ENCODE data around the gene NES.

NES gene

GRCh38 chr1:156705918-156706656 is 28.9 kb upstream of the NES start (continued):
- TF ChIP-seq REST (tag by site-specific recombination; IDR thresholded peaks at IDR 0.05): 0 out of 2 replicates have a peak, but pooled peaks have one; percentile 21
- peak; percentile 40 for TF ChIP-seq ZBTB11 (tag by site-specific recombination; conservative IDR thresholded peaks at IDR 0.05; ENCODE audit: low read depth)
- TF ChIP-seq ZNF398 (tag by site-specific recombination; IDR thresholded peaks at IDR 0.05): peak; percentile 84
- TF ChIP-seq ZNF280C (tag by site-specific recombination; IDR thresholded peaks at IDR 0.05): no peak
- TF ChIP-seq ZNF785 (tag by site-specific recombination; IDR thresholded peaks at IDR 0.05): 0 out of 2 replicates have a peak, but pooled peaks have one; percentile 12
- TF ChIP-seq OVOL3 (tag by site-specific recombination; IDR thresholded peaks at IDR 0.05): no peak
- peak; percentile 78 for TF ChIP-seq ZBTB8A (tag by site-specific recombination; IDR thresholded peaks at IDR 0.05)
- no peak for TF ChIP-seq ZNF555 (tag by site-specific recombination; conservative IDR thresholded peaks at IDR 0.05)
- TF ChIP-seq ZNF132 (tag by site-specific recombination; IDR thresholded peaks at IDR 0.05; ENCODE audit: borderline replicate concordance): no peak
- TF ChIP-seq ZNF560 (tag by site-specific recombination; IDR thresholded peaks at IDR 0.05; ENCODE audit: borderline replicate concordance): no peak
- no peak for TF ChIP-seq GLI2 (tag by site-specific recombination; IDR thresholded peaks at IDR 0.05; ENCODE audit: borderline replicate concordance, low read depth)
- peak; percentile 71 for TF ChIP-seq KLF17 (tag by site-specific recombination; IDR thresholded peaks at IDR 0.05)
- no peak for TF ChIP-seq ZBTB21 (tag by site-specific recombination; IDR thresholded peaks at IDR 0.05)
- TF ChIP-seq ZNF76 (tag by site-specific recombination; IDR thresholded peaks at IDR 0.05; ENCODE audit: borderline replicate concordance, low read depth): peak; percentile 75
- TF ChIP-seq TCF7L2 (IDR thresholded peaks at IDR 0.05; ENCODE audit: borderline replicate concordance, low read depth, low read length): peak; percentile 95
- TF ChIP-seq ZFP37 (tag by site-specific recombination; IDR thresholded peaks at IDR 0.05): peak; percentile 44; the same call in 1 of the 2 replicates
- no peak for TF ChIP-seq BCL6B (tag by site-specific recombination; IDR thresholded peaks at IDR 0.05)
- TF ChIP-seq ZNF37A (tag by site-specific recombination; IDR thresholded peaks at IDR 0.05): no peak
- peak; percentile 84 for TF ChIP-seq SP7 (tag by site-specific recombination; IDR thresholded peaks at IDR 0.05)
- peak; percentile 92 for TF ChIP-seq ZIC2 (tag by site-specific recombination; IDR thresholded peaks at IDR 0.05)
- no peak for TF ChIP-seq ZNF202 (tag by site-specific recombination; IDR thresholded peaks at IDR 0.05; ENCODE audit: borderline replicate concordance)
- no peak for TF ChIP-seq MYNN (tag by site-specific recombination; IDR thresholded peaks at IDR 0.05; ENCODE audit: borderline replicate concordance)
- peak; percentile 36; the same call in 1 of the 2 replicates for TF ChIP-seq GLI4 (tag by site-specific recombination; IDR thresholded peaks at IDR 0.05)
- TF ChIP-seq ZNF140 (tag by site-specific recombination; IDR thresholded peaks at IDR 0.05): no peak
- peak; percentile 77 for TF ChIP-seq SP2 (tag by site-specific recombination; IDR thresholded peaks at IDR 0.05)
- no peak for TF ChIP-seq FEZF1 (tag by site-specific recombination; IDR thresholded peaks at IDR 0.05)

Data from HEK293 (cell line).